HG03039 (cell line): Measurements from ENCODE around the gene LYZL6.
"Not testable (repeated sequence)": the region's sequence is repeated elsewhere in the genome, so short reads cannot be mapped to it uniquely, and the experiment has no call there.

Source experiments
- ATAC-seq: cut with Tn5 transposase; IDR thresholded peaks from one replicate; pipeline ENCODE4 v1.9.1; 2021; ENCODE audit warnings: mild to moderate bottlenecking, moderate library complexity; ENCODE audit not compliant: unreplicated experiment

LYZL6 gene

DNA sequence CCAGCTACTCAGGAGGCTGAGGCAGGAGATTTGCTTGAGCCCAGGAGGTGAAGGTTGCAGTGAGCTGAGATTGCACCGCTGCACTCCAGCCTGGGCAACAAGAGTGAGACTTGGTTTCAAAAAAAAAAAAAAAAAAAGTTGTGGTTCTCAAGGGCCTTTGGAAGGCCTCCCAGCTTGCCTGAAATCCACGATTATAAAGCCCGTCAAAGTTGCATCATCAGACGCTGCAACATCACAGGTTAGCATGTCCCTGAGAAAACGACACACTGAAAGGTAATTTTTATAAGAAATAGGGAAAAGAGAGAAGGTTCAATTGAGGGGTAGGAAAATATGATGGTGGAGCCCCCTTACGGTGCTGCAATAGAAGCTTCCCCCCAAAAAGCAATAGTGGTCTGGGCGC is 4.6 kb upstream of the LYZL6 start:
- no peak for ATAC-seq

- ATAC-seq: no peak
Observed at GRCh38 chr17:35947156-35947585, 3.7 kb upstream of the LYZL6 start.

- ATAC-seq: no peak
Observed at GRCh38 chr17:35944151-35944550, 638 bp upstream of the LYZL6 start.

GRCh38 chr17:35942588-35943186 is 826 bp downstream of the LYZL6 start:
- no peak for ATAC-seq

DNA sequence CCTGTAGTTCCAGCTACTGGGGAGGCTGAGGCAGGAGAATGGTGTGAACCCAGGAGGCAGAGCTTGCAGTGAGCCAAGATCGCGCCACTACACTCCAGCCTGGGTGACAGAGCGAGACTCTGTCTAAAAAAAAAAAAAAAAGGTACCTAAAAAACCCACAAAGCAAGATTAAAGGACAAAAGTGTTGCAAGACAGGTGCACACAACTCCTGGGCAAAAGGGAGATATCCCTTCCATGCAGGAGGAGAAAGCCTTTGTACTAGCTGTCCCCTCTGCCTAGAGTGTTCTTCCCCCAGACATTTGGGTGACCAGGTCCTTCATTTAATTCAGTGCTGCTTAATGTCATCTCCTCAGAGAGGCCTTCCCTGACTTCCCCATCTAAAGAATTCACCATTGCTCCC is 5.0 kb downstream of the LYZL6 start:
- ATAC-seq: not testable (repeated sequence)

DNA sequence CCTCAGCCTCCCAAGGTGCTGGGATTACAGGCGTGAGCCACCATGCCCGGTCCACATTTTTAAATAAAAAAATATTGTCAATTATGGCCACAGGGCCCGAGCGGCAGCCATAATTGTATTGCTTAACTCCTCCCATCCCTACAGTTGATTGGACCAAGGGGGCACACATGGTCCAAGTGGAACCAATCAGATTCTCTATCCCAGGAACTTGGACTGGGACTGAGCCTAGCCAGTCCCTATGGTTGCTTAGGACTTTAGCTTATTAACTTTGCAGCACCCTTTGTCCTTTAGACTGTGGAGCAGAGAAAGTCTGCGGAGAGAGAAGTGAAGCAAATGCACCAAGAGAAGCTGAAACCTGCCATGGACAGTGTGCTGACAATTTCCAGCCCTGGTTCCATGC is 7.5 kb downstream of the LYZL6 start:
- no peak for ATAC-seq

GRCh38 chr17:35934760-35935159 is 8.8 kb downstream of the LYZL6 start:
- ATAC-seq: no peak

GRCh38 chr17:35932586-35932985 is 10.9 kb downstream of the LYZL6 start:
- no peak for ATAC-seq

DNA sequence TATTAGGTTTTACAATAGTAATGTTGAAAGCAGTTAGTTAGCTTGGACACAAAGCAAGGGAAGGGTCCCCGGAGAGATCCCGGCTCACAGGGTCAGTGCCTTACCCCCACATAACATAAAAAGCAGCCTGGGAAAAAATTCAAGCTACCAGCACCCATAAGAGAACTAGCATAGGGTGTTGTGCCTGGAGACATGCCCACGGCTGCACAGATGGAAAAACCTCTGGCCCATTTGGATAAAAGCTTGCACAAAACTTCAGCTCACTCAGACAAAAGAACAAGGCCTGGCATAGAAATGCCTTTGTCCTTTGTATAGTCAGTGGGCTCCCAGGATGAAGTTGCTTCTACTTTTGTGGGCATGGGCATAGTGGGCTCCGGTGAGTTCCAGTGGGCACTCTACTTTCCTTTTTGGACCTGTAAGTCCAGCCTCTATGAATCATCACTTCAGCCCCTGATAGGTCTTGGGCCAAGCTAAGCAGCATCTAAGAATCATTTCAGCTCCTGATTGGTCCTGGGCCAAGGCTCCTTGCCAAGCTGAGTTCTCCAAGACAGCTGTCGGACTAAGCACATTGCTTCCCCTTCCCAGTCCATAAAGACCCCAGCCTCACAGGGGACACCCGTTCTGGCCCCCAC is 11.6 kb downstream of the LYZL6 start:
- no peak for ATAC-seq

- no peak for ATAC-seq
Observed at GRCh38 chr17:35930211-35931065, 13.1 kb downstream of the LYZL6 start, which contains the start of gene RDM1. Gene RDM1, minus strand, starts transcription at chr17:35930773. Its CDS starts 46 bp downstream, at chr17:35930727.

- ATAC-seq: no peak
Observed at GRCh38 chr17:35927714-35928113, 15.8 kb downstream of the LYZL6 start.

GRCh38 chr17:35923609-35924114 is 19.9 kb downstream of the LYZL6 start:
- ATAC-seq: no peak

DNA sequence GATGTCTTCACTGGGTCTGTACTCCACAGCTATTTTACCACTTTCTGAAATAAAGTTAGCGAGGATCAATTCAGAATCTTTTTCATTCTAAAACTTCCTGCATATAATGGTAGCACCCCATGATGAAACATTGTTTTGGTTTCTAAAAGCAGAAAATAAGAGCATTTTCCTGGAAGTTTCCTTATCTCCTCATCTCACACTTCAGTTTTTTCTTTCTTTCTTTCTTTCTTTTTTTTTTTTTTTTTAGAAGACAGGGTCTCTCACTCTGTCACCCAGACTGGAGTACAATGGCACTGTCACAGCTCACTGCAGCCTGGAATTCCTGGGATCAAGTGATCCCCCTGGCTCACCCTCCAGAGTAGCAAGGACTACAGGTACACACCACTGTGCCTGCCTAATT is 23.3 kb downstream of the LYZL6 start:
- ATAC-seq: no peak

DNA sequence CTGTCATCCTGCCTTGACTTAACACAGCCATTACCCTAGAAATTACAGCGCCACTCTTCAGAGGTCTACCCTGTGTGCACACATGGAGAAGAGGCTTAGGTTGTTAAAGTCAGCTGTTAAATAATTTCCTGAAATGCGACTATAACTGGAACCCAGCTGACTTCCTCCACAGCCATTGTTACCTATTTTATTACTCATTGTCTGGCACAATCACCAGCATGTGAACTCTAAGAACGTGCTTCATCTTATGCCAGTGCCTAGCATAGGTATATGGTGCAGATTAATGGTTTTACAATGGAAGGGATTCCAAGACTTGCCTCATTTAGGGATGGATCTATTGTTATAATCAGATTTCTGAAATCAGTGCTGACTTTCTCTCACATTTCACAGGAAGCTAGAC is 24.8 kb downstream of the LYZL6 start:
- ATAC-seq: no peak

GRCh38 chr17:35917519-35918213 is 25.8 kb downstream of the LYZL6 start:
- no peak for ATAC-seq

GRCh38 chr17:35915153-35915964 is 28.2 kb downstream of the LYZL6 start:
- no peak for ATAC-seq

DNA sequence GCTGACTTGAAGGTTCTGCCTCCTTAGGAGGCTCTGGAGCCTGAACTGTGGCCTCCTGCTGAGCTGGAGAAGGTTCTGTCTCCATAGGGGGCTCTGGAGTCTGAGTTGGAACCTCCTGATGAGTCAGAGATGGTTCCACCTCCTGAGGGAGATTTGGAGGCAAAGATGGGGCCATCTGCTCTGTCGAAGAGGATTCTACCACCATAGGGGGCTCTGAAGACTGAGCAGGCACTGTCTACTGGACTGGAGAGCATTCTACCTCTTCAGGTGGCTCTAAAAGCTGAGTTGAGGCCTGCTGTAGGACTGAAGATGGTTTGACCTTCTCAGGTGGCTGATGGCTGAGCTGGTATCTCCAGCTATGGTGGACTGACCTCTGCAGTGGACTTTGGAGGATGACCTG is 29.2 kb downstream of the LYZL6 start:
- no peak for ATAC-seq

DNA sequence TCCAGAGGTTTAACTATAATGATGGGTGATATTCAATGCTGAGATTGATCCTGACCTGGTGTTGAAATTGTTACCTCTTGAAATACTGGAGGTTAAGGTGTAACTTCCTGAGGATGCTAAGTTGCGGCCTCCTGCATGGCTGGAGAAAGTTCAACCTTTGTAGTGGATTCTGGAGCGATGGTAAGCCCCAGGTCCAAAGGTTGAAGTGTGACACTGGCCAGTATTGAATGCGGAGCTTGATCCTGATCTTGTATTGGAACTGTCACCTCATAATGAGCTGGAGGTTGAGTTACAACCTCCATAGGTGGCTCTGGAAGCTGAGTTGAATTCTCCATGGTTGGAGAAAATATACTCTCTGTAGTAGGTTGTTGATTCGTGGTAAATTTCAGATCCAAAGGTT is 29.9 kb downstream of the LYZL6 start:
- ATAC-seq: no peak

DNA sequence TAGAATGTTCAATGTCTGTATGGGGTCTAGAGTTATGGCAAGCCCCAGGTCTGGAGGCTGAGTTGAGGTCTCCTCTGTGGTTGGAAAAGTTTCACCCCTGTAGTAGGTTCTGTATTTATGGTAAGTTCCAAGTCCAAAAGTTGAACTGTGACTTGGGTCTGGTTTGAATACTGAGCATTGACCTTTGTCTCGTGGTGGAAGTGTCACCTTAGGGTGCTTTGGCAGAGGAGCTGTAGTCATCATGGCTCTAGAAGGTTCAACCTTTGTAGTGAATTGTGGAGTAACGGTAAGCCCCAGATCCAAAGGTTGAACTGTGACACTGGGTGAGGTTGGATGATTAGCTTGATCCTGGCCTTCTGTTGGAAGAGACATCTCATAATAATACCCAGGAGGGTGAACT is 30.6 kb downstream of the LYZL6 start:
- ATAC-seq: no peak

GRCh38 chr17:35912339-35912912 is 31.1 kb downstream of the LYZL6 start:
- ATAC-seq: no peak
